Right atrium auricular region (tissue), 2 donors: ENCODE results near the gene SPTB. TPM values are rescaled to one million over a fixed set of nuclear protein-coding genes. Genes with fewer than 3 reads are reported as not detected.
A peak's percentile ranks its signal among the peaks of the same experiment; 100 is the strongest.

Experiments
- DNase-seq: peaks from one replicate; pipeline ENCODE4 v3.0.0-alpha.2; 2019; ENCODE audit warnings: low spot score
- H3K27ac ChIP-seq, 2 donors: fragments of 200-600 bp; sonication (generic); 1 replicate in 1 of 2; 2 replicates in 1 of 2; pipeline ENCODE4 v1.5.1; 2016 to 2019
- H3K27me3 ChIP-seq, 2 donors: fragments of 200-600 bp; sonication (generic); one replicate each; pipeline versions ENCODE4 v1.5.1 to v1.6.0; 2017 to 2019
- H3K36me3 ChIP-seq: fragments of 200-600 bp; sonication (generic); one replicate; pipeline ENCODE4 v1.5.1; 2016
- H3K4me1 ChIP-seq, 2 donors: fragments of 200-600 bp; sonication (generic); one replicate each; pipeline versions ENCODE4 v1.5.1 to v1.6.0; 2017 to 2019
- H3K4me3 ChIP-seq, 2 donors: fragments of 200-600 bp; sonication (generic); 1 replicate in 1 of 2; 2 replicates in 1 of 2; pipeline ENCODE4 v1.5.1; 2017 to 2019; ENCODE audit warnings: mild to moderate bottlenecking in 1 of 2, moderate library complexity in 1 of 2
- H3K9me3 ChIP-seq, 2 donors: fragments of 200-600 bp; sonication (generic); one replicate each; pipeline ENCODE4 v1.5.1; 2019
- total RNA-seq, 2 donors: library from RNA; depleted of rRNA; stranded (reverse); fragments of >200 nt; gene quantifications; one replicate each; pipeline ENCODE4 v1.1.0, GENCODE V29; 2016
- TF ChIP-seq, protein P1 (sequence below), 2 donors: fragments of 200-600 bp; sonication (generic); IDR thresholded peaks; one replicate each; pipeline ENCODE4 v1.5.1; 2019; ENCODE audit warnings: antibody characterized with exemption in 2 of 2

SPTB gene
- total RNA-seq, 2 donors from 2014 or later, result 84.4 to 102 TPM

DNA sequence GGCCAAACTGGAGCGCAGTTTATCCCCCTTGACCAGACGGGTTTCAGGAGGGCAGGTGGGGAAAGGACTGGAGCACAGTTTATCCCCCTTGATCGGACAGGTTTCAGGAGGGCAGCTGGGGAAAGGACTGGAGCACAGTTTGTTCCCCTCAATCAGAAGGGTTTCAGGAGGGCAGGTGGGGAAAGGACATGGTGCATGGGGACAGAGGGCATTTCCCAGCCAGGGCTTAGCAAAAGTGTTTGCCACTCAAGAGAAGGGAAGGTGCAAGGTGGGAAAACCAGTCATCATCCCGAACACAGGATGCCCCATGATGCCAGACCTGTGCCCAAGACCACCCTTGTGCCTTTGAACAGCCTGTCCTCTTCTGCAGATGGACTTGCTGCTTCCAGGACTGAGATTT, 54.7 kb downstream of the SPTB start:
- Histone ChIP-seq H3K36me3 (no peaks in the 10 kb centered on the region), H3K27ac (peak overlapping the region; percentile 72 to 78), H3K4me1 (peaks cover 0 to 44% of the 10 kb centered on the region in 2 donors), H3K4me3 (no peak overlapping the region), H3K9me3 (no peaks in the 10 kb centered on the region), H3K27me3 (no peaks in the 10 kb centered on the region)
- TF ChIP-seq, protein P1, sequence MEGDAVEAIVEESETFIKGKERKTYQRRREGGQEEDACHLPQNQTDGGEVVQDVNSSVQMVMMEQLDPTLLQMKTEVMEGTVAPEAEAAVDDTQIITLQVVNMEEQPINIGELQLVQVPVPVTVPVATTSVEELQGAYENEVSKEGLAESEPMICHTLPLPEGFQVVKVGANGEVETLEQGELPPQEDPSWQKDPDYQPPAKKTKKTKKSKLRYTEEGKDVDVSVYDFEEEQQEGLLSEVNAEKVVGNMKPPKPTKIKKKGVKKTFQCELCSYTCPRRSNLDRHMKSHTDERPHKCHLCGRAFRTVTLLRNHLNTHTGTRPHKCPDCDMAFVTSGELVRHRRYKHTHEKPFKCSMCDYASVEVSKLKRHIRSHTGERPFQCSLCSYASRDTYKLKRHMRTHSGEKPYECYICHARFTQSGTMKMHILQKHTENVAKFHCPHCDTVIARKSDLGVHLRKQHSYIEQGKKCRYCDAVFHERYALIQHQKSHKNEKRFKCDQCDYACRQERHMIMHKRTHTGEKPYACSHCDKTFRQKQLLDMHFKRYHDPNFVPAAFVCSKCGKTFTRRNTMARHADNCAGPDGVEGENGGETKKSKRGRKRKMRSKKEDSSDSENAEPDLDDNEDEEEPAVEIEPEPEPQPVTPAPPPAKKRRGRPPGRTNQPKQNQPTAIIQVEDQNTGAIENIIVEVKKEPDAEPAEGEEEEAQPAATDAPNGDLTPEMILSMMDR (IDR thresholded peaks at IDR 0.05), result no peak
- no peak for DNase-seq

DNA sequence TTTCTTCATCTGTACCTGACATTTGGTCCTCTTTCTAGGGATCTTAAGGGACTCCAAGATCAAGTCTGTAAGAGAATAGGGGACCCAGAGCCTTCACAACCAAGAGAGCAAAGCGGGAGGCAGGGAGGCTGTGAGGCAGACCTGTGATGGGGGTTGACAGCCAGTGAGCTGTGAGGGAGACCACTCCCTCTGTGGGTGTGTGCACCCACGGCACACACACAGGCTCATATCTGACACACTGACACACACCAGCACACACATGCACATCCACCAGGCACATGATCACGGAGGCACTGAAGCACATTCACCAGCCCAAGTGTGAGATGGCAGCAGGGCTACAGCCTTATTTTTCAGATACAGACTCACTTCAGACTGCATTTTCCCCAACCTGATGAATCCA, 55.2 kb downstream of the SPTB start:
- DNase-seq, result no peak
- no peaks in the 10 kb centered on the region for H3K27me3 ChIP-seq
- H3K27ac ChIP-seq, result no peak overlapping the region
- no peaks in the 10 kb centered on the region for H3K36me3 ChIP-seq
- H3K9me3 ChIP-seq, result no peaks in the 10 kb centered on the region
- TF ChIP-seq, protein P1 (IDR thresholded peaks at IDR 0.05), result no peak
- no peak overlapping the region for H3K4me3 ChIP-seq
- peaks cover 0 to 44% of the 10 kb centered on the region in 2 donors for H3K4me1 ChIP-seq

DNA sequence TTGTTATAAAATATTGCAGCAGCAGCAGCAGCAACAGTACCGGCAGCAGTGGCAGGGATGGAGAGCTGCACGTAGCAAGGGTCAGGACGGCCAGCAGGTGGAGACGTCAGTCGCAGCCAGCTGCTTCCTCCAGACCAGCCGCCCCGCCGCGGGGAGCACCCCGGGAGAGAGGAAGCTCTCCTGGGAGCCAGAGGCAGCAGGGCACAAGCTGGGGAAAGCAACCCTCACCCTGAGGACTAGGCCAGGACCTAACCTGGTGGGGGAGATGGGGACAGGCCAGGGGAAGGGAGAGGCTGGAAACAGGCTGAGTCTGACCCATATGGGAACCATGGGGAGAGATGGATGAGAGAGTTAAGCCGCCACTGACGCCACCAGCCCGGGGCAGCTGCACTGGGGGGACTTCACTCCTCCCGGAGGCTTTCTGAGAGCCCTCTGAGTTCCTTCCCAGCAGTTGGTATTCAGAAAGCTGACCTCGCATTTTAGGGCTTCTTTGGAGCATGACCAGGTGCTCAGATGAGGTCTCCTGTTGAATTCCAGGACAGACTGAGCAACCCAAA, 56.3 kb downstream of the SPTB start:
- Histone ChIP-seq H3K9me3 (no peaks in the 10 kb centered on the region), H3K4me1 (peaks cover 0 to 44% of the 10 kb centered on the region in 2 donors), H3K4me3 (no peak overlapping the region), H3K27me3 (no peaks in the 10 kb centered on the region), H3K27ac (no peak overlapping the region), H3K36me3 (no peaks in the 10 kb centered on the region)
- DNase-seq, result peak; percentile 68
- TF ChIP-seq, protein P1 (IDR thresholded peaks at IDR 0.05), result peak; percentile 78 to 90

DNA sequence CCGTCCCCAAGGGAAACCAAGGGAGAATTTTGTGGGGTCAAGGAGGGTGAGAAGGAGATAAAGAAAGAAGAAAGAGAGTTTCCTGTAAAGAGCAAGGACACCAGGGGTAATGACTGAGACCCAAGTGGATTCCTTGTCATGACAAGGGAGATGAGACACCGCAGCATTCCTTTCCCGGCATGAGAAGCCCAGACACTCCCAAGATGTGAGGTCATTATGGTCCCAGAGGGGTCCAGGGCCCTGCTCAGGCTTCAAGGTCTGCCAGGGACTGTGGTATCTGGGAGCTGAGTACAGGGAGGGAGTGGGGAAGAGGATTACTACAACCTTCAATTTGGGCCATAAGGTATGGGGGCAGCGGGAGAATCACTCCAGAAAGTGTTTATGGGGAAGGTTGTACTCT, 58.1 kb downstream of the SPTB start:
- DNase-seq, result no peak
- no peaks in the 10 kb centered on the region for H3K27me3 ChIP-seq
- peaks cover 0 to 33% of the 10 kb centered on the region in 2 donors for H3K4me1 ChIP-seq
- TF ChIP-seq, protein P1 (IDR thresholded peaks at IDR 0.05), result no peak
- no peaks in the 10 kb centered on the region for H3K9me3 ChIP-seq
- no peak overlapping the region for H3K4me3 ChIP-seq
- H3K27ac ChIP-seq, result no peak overlapping the region
- no peaks in the 10 kb centered on the region for H3K36me3 ChIP-seq

DNA sequence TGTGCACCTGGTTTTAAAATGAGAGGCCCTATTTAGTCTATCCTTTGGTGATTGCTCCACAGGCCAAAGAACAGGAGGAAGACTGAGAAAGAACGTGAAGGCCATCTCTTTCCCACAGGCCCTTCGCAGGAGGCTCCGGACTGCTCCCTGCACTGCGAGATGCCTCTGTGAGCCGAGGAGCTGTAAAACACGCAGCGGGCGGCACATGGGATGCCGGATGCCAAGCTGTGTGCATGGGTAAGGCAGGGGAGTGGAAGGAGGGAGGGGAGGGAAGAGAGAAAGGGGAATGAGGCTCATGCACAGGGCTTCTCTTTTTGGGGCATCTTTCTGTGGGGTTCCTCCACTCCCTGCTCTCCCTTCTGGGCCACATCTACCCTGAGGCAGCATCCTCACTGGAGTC, 61.6 kb downstream of the SPTB start:
- no peak overlapping the region for H3K27ac ChIP-seq
- DNase-seq, result no peak
- TF ChIP-seq, protein P1 (IDR thresholded peaks at IDR 0.05), result no peak

DNA sequence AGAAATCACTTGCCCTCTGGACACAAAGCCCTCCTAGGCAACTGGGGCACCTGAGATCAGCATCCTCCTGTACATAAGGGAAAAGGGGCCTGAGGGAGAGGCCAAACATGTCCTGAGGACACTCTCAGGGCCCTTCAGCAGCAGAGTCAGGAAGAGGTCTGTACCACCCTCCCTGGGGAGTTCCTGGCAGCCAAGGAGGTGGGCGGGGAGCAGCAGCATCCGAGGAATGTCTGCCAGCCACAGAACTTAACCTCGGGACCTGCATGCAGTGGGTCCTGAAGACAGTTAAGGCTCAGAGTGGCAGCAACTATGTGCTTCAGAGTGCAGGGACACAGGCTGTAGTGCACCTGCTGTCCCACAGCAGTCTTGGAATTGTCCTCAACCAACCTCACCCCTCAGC, 62.1 kb downstream of the SPTB start:
- H3K4me3 ChIP-seq, result no peak overlapping the region
- H3K27me3 ChIP-seq, result no peaks in the 10 kb centered on the region
- no peaks in the 10 kb centered on the region for H3K36me3 ChIP-seq
- H3K4me1 ChIP-seq, result peaks cover 0 to 9% of the 10 kb centered on the region in 2 donors
- DNase-seq, result no peak
- TF ChIP-seq, protein P1 (IDR thresholded peaks at IDR 0.05), result no peak
- no peak overlapping the region for H3K27ac ChIP-seq
- H3K9me3 ChIP-seq, result no peaks in the 10 kb centered on the region

More for the DNA sequence above, 61.6 kb downstream of the SPTB start:
- peaks cover 0 to 14% of the 10 kb centered on the region in 2 donors for H3K4me1 ChIP-seq
- H3K9me3 ChIP-seq, result no peaks in the 10 kb centered on the region
- H3K27me3 ChIP-seq, result no peaks in the 10 kb centered on the region
- H3K36me3 ChIP-seq, result no peaks in the 10 kb centered on the region
- H3K4me3 ChIP-seq, result no peak overlapping the region
